Measurements from ENCODE around the gene PRAMEF13.
"Not testable (repeated sequence)": the region's sequence is repeated elsewhere in the genome, so short reads cannot be mapped to it uniquely, and the experiment has no call there.

Gene PRAMEF13, protein sequence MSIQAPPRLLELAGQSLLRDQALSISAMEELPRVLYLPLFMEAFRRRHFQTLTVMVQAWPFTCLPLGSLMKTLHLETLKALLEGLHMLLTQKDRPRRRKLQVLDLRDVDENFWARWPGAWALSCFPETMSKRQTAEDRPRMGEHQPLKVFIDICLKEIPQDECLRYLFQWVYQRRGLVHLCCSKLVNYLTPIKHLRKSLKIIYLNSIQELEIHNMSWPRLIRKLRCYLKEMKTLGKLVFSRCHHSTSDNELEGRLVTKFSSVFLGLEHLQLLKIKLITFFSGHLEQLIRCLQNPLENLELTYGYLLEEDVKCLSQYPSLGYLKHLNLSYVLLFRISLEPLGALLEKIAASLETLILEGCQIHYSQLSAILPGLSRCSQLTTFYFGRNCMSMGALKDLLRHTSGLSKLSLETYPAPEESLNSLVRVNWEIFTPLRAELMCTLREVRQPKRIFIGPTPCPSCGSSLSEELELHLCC

DNA sequence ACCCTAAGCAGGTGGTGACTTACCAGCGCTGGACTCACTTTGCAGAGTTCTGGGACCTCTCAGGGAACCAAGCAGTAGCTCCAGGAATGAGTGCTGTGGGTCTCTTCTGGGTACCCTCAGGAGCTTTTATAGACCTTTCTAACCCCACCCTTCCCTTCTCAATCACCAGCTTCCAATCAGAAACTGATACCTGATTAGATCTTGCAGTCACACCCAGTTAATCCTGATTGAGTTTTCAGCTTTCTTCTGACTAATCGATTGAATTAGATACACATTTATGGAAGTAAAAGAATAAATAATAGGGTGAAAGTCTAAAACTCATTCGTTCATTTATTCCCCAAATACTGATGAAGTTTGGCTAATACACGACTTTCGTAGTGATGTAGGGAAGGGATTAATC is at the start of gene PRAMEF13:
Gene PRAMEF13, minus strand, starts transcription at position 101 of the 400 bp plus-strand sequence. CDS start 1,820 bp downstream, outside the sequence.
- H3K4me3 ChIP-seq, H3K27ac ChIP-seq: not testable (repeated sequence)

- not testable (repeated sequence) for H3K4me3 ChIP-seq, H3K27ac ChIP-seq
Measured at GRCh38 chr1:13247122-13247521, 45.9 kb upstream of the PRAMEF13 start.

DNA sequence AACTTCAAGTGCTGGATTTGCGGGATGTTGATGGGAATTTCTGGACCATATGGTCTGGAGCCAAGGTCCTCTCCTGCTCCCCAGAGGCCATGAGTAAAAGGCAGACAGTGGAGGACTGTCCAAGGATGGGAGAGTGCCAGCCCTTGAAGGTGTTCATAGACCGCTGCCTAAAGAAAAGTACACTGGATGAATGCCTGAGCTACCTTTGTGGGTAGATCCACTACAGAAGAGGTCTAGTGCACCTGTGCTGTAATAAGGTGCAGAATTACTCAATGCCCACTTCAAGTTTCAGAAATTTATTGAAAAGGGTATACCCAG is 45.3 kb upstream of the PRAMEF13 start:
- H3K27ac ChIP-seq, H3K4me3 ChIP-seq: not testable (repeated sequence)

DNA sequence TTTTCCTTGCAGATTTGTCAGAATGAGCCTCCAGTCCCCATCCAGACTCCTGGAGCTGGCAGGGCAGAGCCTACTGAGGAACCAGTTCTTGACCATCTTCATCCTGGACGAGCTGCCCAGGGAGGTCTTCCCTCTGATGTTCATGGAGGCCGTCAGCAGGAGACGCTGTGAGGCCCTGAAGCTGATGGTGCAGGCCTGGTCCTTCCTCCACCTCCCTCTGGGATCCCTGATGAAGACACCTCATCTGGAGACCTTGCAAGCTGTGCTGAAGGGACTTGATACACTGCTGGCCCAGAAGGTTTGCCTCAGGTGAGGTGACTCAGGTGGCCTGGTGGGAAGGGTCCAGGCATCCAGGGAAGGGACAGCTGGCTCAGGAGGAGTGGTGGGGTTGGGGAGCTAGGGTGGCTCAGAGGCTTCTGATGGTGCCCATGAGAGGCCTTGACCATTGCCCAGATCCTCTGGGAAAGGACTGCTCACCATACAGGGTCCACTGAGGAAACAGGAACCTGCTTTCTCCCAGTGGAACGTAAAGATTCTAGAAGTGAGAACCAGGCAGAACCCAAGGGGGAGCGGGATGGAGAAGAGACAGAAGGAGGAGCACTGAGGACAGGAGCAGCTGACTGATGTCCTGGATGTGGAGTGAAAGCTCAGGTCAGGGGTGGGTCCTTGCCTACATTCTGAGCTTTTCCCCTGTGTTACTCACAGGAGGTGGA is 44.8 kb upstream of the PRAMEF13 start:
- not testable (repeated sequence) for H3K27ac ChIP-seq, H3K4me3 ChIP-seq

GRCh38 chr1:13243536-13244263 is 42.5 kb upstream of the PRAMEF13 start:
- not testable (repeated sequence) for H3K27ac ChIP-seq, H3K4me3 ChIP-seq

DNA sequence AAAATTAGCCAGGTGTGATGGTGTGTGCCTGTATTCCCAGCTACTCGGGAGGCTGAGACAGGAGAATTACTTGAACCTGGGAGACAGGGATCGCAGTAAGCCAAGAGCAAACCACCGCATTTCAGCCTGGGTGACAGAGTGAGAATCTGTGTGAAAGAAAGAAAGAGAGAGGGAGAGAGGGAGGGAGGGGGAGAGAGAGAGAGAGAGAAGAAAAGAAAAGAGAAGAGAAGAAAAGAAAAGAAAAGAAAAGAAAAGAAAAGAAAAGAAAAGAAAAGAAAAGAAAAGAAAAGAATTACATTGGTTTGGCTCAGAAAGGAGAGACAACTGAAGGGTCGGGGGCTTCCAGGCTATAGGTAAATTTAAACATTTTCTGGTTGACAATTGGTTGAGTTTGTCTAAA is 38.4 kb upstream of the PRAMEF13 start:
- not testable (repeated sequence) for H3K4me3 ChIP-seq, H3K27ac ChIP-seq

DNA sequence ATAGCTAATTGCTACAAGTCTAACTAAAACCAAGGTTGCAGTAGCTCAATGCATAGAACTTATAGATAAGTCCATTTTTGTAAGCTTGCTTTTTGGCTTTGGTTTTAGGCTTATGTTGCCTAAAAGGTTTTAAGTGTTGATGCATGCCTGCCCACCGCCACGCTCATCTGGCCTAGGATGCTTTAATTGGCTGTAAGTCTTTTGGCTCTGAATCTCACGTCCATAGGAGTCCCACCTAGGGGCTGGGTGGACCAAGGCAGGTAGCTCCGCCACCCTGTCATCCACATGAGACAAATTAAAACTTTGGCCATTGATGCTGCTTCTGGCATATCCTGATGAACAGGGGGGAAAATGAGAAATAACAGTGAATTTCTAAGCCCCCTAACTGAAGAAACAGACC is 36.4 kb upstream of the PRAMEF13 start:
- not testable (repeated sequence) for H3K27ac ChIP-seq, H3K4me3 ChIP-seq

DNA sequence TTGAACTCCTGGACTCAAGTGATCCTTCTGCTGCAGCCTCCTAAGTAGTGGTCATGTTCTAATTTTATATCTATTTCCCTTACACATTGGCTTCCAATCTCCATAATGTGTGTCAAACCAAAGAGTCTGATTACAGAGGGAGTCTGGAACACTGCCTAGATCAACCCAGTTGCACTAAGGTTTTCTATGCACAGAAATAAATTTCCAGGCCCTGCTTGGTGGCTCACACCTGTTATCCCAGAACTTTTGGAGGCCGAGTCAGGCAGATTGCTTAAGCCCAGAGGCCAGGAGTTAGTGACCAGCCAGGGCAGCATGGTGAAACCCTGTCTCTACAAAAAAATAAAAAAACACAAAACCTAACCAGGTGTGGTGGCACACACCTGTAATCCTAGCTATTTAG is 32.8 kb upstream of the PRAMEF13 start:
- not testable (repeated sequence) for H3K27ac ChIP-seq, H3K4me3 ChIP-seq

DNA sequence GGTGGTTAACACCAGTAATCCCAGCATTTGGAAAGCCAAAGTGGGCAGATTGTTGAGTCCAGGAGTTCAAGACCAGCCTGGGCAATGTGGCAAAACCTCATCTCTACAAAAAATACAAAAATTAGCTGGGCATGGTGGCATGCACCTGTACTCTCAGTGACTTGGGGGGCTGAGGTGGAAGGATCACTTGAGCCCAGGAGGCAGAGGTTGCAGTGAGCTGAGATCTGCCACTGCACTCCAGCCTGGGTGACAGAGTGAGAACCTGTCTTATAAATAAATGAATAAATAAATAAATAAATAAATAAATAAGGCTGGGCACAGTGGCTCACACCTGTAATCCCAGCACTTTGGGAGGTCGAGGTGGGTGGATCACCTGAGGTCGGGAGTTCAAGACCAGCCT is 30.8 kb upstream of the PRAMEF13 start:
- not testable (repeated sequence) for H3K27ac ChIP-seq, H3K4me3 ChIP-seq

GRCh38 chr1:13231061-13231750 is 30.0 kb upstream of the PRAMEF13 start:
- H3K4me3 ChIP-seq, H3K27ac ChIP-seq: not testable (repeated sequence)

DNA sequence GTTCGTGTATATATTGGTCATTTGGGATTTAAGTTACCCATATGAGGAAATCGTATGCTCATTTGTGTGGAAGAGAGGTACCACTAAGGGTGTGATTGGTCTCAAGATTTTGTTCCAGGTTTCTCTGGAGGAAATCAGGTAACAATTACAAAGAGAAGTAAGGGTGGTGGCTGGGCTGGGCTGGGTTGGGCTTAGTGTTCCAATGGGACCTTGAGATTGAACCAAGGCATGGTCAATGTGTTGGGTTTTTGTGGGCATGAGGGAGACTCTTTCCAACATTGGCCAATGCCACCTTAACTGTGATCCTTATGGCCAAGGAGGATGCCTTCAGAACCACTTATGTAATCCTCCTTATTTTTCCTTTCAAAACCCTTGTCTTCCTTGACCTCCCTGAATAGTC is 29.4 kb upstream of the PRAMEF13 start:
- H3K4me3 ChIP-seq, H3K27ac ChIP-seq: not testable (repeated sequence)

- not testable (repeated sequence) for H3K4me3 ChIP-seq, H3K27ac ChIP-seq
Measured at GRCh38 chr1:13230096-13230495, 28.9 kb upstream of the PRAMEF13 start.

DNA sequence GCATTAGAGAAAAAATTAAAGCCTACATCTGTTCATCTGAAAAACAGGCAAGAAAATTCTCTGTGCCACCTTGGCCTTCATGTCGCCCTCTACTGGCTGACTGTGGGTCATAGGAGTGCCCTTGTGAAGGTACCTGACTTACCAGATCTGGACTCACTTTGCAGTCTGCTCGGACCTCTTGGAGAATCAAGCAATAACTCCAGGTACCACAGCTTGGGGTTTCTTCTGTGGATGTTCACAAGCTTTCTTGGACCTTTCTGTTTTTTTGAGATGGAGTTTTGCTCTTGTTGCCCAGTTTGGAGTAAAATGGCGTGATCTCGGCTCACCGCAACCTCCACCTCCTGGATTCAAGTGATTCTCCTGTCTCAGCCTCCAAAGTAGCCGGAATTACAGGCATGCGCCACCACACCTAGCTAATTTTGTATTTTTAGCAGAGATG is 27.2 kb upstream of the PRAMEF13 start:
- Histone ChIP-seq H3K27ac (no peak overlapping the region), H3K4me3 (no peak overlapping the region)

GRCh38 chr1:13227271-13228055 is 26.3 kb upstream of the PRAMEF13 start:
- H3K4me3 ChIP-seq, H3K27ac ChIP-seq: not testable (repeated sequence)

GRCh38 chr1:13225675-13226204 is 24.5 kb upstream of the PRAMEF13 start, which contains the start of gene PRAMEF18:
PRAMEF18 (minus strand) TSS chr1:13226154; CDS start chr1:13226106, 48 bp downstream.
- H3K4me3 ChIP-seq, H3K27ac ChIP-seq: not testable (repeated sequence)

DNA sequence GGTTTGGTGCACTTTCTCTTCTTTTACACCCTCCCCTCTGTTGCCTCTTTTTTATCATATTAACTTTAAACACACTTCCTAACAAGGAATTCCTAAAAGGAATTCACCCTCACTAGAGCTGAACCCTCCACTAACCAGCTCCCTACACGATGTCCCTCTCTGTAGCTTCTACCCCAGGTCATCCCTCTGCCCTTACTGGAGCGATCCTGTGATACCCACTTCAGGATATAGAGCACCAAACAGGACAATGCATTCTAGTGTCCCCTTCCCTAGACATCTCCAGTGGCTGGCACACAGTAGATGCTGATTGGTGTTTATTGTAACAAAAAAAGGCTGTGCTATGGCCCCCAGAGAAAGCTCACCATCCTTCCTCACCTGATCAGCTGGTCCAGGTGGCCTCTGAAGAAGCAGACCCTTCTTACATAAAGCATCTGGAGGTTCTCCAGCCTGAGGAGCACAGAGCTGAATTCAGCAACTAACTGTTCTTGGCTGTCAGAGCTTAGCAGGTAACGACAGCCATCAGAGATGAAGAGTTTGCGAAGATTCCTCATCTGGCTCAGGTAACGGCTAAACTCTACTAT is 23.4 kb upstream of the PRAMEF13 start:
- Histone ChIP-seq H3K27ac (no peak overlapping the region), H3K4me3 (no peak overlapping the region)

DNA sequence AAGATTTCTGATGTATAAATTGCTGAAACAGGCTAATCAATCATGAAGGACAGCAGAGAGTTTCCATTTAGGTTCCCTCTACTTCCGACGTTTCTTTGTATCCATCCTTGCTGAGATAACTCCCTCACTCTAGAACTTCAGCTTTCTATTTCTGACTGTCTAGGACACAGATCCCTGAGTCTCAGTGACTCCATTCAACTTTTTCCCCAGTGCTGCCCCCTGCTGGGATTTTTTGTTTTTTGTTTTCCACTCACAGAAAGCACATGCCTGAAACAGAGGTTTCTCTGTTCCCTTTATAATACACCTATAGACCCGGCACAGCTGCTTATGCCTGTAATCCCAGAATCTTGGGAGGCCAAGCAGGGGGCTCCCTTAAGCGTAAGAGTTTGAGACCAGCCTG is 21.6 kb upstream of the PRAMEF13 start:
- H3K4me3 ChIP-seq, H3K27ac ChIP-seq: not testable (repeated sequence)

DNA sequence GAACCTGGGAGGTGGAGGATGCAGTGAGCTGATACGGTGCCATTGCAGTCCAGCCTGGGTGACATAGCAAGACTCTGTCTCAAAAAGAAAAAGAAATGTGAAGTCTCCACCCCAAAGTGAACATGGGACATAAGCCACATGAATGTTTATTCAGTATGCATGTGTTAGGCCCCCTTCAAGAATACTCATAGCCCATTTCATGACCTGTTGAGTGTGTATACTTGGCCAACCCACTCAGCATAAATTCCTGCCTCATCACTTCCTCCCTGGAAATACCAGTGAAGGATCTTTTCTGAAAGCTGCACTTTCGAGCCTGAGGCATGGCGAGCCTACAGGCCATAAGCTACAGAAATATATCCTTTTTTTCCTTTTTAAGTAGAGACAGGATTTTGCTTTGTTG is 18.0 kb upstream of the PRAMEF13 start:
- not testable (repeated sequence) for H3K27ac ChIP-seq, H3K4me3 ChIP-seq

- not testable (repeated sequence) for H3K4me3 ChIP-seq, H3K27ac ChIP-seq
Measured at GRCh38 chr1:13216619-13217018, 15.4 kb upstream of the PRAMEF13 start.

All from skin epidermis (tissue), 12 donors.